Measurements from ENCODE around the gene DNASE1L1. TPM values are rescaled to one million over a fixed set of nuclear protein-coding genes. Genes with fewer than 3 reads are reported as not detected.

The DNASE1L1 gene
- total RNA-seq, 3 donors from 2014 or later, result 18.1 to 30.8 (median 25.6) TPM

DNA sequence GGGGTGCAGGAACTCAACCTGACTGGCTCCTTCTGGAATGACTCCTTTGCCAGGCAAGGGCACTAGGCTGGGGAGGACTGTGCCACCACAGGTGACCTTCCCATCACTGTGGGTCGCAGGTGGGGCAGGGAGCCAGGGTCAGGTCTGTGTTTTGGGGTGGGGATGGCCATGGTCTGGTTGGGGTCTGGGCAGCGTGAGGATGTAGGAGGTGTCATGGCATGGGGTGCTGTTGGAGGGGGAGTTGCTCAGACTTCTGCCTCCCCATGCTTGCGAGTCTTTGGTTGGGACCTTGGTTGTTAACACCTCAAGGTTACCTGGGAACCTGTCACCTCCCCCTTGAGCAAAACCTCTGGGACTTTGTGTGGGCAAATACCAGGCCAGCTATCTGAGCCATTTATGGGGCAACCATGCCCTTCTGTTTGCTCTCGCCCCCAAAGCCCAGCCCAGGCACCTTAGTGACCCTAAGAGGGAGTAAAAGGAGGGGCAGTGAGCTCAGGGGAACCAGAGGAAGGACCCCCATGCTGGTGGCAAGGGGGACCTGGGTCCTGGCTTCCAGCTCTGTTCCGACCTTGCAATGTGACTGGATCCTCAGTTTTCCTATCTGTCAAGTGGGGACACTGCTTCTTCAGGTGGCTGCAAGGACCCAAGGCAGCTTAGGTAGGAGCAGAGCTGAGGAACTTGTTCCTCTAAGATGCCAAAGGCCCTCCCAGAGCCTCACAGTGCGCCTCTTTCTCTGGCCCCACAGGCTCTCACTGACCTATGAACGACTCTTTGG lies 25.5 kb upstream of the DNASE1L1 start:
- Histone ChIP-seq H3K4me3 (no peak overlapping the region), H3K4me1 (ENCODE audit: low read depth) (no peaks in the 10 kb centered on the region), H3K9me3 (no peaks in the 10 kb centered on the region), H3K36me3 (ENCODE audit: low read depth) (no peaks in the 10 kb centered on the region)
- intact Hi-C loops (cut with DNase I, micrococcal nuclease), result no loop called here
- ATAC-seq, result no peak
- DNase-seq, result no peak
- TF ChIP-seq, protein P1, sequence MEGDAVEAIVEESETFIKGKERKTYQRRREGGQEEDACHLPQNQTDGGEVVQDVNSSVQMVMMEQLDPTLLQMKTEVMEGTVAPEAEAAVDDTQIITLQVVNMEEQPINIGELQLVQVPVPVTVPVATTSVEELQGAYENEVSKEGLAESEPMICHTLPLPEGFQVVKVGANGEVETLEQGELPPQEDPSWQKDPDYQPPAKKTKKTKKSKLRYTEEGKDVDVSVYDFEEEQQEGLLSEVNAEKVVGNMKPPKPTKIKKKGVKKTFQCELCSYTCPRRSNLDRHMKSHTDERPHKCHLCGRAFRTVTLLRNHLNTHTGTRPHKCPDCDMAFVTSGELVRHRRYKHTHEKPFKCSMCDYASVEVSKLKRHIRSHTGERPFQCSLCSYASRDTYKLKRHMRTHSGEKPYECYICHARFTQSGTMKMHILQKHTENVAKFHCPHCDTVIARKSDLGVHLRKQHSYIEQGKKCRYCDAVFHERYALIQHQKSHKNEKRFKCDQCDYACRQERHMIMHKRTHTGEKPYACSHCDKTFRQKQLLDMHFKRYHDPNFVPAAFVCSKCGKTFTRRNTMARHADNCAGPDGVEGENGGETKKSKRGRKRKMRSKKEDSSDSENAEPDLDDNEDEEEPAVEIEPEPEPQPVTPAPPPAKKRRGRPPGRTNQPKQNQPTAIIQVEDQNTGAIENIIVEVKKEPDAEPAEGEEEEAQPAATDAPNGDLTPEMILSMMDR (IDR thresholded peaks at IDR 0.05), result no peak

DNA sequence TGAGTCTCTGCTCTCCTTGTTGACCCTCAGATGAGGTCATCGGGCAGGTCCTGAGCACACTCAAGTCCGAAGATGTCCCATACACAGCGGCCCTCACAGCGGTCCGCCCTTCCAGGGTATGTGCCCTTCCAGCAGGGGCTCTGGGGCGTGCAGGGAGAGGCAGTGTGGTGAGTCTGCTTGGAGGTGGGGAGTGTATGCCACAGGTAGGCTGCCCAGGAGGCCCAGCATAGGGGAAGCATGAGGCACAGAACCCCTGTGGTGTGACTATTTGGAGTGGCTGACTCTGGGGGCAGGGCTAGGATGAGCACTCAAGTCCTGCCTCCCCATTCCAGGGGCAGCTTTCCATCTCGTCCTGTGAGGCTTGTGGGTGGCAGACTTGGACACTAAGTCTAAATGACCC lies 24.6 kb upstream of the DNASE1L1 start:
- Histone ChIP-seq H3K4me3 (no peak overlapping the region), H3K9me3 (no peaks in the 10 kb centered on the region), H3K4me1 (ENCODE audit: low read depth) (no peaks in the 10 kb centered on the region), H3K36me3 (ENCODE audit: low read depth) (no peaks in the 10 kb centered on the region)
- no peak for ATAC-seq
- TF ChIP-seq, protein P1 (IDR thresholded peaks at IDR 0.05), result no peak
- intact Hi-C loops (cut with DNase I, micrococcal nuclease), result no loop called here
- no peak for DNase-seq

DNA sequence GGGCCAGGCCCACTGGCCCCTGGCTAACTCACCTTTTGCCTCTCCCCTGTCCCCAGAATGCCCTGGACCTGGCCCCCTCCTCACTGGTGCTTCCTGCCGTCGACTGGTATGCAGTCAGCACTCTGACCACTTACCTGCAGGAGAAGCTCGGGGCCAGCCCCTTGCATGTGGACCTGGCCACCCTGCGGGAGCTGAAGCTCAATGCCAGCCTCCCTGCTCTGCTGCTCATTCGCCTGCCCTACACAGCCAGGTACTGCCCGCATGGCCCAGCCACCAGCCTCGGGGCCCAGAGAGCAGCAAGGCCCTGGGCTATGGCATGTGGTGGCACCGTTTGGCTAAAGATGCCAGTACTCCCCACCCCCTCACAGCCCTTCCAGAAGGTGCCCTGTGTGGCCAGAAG lies 23.2 kb upstream of the DNASE1L1 start:
- no peaks in the 10 kb centered on the region for H3K9me3 ChIP-seq
- ATAC-seq (no peak), DNase-seq (no peak)
- H3K4me3 ChIP-seq, result no peak overlapping the region
- TF ChIP-seq, protein P1 (IDR thresholded peaks at IDR 0.05), result no peak
- H3K36me3 ChIP-seq (ENCODE audit: low read depth), result no peaks in the 10 kb centered on the region
- no peaks in the 10 kb centered on the region for H3K4me1 ChIP-seq (ENCODE audit: low read depth)
- intact Hi-C loops (cut with DNase I, micrococcal nuclease), result no loop called here

DNA sequence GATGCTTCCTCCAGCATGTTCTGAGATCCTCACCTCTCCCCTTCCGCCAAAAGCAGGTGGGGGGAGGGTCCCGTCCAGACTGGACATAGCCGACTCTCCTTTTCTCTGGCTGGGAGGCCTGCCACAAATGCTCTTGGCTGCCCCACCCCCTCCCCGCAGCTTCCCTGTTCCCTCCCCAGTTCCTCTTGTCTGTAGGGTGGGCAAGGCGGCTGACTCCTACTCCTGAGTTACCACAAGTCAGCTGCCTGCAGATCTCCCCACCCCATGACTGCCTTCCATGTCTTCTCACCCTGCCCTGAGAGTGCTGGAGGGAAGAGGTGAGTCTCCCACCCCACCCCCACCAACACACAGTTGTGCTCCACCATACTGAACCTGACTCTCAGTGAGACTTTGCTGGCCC lies 22.3 kb upstream of the DNASE1L1 start:
- DNase-seq (peak in 1 of 3 donors; percentile 55), ATAC-seq (no peak)
- Histone ChIP-seq H3K9me3 (no peaks in the 10 kb centered on the region), H3K4me3 (no peak overlapping the region), H3K36me3 (ENCODE audit: low read depth) (no peaks in the 10 kb centered on the region), H3K4me1 (ENCODE audit: low read depth) (no peaks in the 10 kb centered on the region)
- TF ChIP-seq, protein P1 (IDR thresholded peaks at IDR 0.05), result no peak
- intact Hi-C loops (cut with DNase I, micrococcal nuclease), result no loop called here

DNA sequence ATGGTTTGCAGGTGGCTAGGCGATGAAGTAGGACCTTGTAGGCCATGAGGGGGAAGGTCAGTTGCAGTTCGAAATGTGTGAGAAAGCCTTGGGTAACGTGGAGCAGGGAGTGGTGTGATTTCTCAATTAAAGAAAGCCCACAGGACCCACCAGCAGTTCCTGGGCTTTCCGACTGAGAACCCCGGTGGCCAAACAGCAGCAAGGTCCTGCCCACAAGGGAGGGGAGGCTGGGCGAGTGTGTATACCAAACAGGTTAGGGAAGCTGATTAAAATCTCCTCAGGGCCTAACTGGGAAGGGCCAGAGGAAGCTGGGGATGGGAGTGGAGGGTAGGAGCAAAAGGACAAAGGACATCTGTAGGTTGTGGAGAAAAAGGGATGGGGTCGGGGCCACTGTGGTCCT lies 21.9 kb upstream of the DNASE1L1 start:
- no peaks in the 10 kb centered on the region for H3K36me3 ChIP-seq (ENCODE audit: low read depth)
- H3K4me3 ChIP-seq, result no peak overlapping the region
- no peak for ATAC-seq
- H3K4me1 ChIP-seq (ENCODE audit: low read depth), result no peaks in the 10 kb centered on the region
- TF ChIP-seq, protein P1 (IDR thresholded peaks at IDR 0.05), result no peak
- no peaks in the 10 kb centered on the region for H3K9me3 ChIP-seq
- no peak for DNase-seq
- intact Hi-C loops (cut with DNase I, micrococcal nuclease), result no loop called here
